COLO668 (cell line): ENCODE measurements around the gene PRSS38.

Experiments used
- DNase-seq: peaks from one replicate; lab custom pipeline; 2025; ENCODE audit not compliant: unreplicated experiment; lab: John Stamatoyannopoulos, UW

Gene PRSS38

GRCh38 chr1:227885135-227885647 lies 69.7 kb downstream of the PRSS38 start:
- no peak for DNase-seq

DNA sequence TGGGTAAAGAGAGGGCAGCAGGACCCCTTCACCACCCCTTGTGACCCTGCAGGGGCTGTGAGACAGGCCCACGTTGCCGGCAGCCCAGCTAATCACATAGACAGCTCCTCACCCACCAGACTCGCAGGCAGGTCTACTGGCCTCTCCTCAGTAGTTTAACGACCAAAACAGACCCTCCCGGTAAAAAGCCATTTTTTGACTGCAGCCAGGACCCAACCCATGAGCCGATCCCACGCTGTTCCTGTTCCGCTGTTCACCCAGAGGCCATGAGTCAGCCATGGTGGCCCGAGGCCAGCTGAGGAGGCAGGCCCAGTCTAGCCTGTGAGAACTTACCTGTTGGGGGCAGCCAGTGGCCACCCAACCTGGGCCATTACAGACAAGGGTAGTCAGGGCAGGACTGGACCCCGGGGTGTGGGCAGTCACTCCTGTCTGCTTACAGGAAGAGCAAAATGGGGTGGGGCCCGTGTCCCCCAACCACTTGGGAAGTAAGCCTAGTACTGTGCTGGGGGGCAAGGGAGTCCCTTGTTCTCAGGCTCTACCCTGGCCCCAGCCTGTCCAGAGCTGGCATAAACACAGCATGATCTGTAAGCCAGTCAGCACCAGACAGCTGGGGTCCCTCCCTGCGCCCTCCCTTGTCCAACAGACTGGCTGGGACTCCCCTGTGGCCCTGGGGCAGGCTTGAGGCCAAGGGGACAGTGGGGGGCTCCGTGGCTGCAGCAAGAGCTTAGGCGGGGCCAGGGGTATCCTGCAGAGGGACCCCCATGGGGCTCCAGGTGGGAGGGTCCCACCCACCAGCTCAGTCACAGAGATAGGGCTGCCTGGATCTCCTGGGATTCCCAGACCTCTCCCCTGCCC lies 70.4 kb downstream of the PRSS38 start:
- DNase-seq = no peak

DNA sequence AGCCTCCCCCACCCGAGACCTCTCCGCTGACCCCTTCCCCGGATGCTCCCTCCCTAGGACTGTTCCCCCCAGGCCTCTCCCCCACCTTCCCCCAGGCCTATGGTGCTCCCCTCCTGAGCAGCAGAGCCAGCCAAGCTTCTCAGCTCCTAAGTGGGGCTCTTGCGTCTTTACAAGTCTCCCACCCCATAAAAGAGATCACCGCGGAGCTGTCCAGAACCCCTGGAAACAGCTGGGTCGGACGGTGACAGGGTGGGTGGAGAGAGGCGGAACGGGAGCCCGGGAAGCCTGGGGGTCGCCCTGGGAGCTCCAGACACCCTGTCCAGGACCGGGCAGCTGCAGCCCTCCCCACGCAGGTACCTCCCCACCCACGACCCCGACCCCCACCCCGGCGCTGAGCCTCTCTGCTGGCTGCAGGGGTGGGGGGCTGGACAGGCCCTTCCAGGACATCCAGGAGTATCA lies 71.1 kb downstream of the PRSS38 start:
- no peak for DNase-seq

DNA sequence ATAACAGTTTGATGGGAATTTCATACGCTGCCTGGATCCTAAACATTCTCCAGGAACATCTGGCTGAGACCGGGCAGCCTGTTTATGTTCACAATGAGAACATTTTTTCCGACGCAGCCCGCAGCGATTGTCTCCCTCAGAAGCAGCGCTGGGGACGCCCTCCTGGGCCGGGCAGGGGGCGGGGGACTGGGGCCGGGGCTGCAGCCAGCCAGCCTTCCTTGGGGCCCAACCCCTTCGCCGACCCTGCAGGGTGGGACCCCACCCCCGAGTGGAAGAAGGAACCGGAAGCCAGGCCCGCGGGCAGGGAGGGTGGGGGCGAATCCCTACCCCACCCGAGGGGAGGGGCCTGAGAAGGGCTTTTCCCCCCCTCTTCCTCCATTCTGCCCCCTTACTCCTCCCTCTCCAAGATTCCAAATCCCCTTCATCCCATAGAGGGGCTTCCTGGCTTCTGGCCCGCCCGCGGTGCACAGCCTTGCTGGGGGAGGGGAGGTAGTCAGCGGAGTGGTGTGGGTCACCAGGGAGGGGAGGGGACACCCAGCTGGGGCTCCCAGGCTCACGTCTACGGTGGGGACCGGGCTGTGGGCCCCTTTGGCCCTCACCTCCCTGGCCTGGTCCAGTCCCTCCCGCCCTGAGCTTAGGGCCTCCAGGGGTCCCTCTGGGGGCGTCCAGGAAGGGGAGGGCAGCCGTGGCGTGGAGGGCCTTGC lies 71.7 kb downstream of the PRSS38 start:
- DNase-seq = peak; percentile 25

DNA sequence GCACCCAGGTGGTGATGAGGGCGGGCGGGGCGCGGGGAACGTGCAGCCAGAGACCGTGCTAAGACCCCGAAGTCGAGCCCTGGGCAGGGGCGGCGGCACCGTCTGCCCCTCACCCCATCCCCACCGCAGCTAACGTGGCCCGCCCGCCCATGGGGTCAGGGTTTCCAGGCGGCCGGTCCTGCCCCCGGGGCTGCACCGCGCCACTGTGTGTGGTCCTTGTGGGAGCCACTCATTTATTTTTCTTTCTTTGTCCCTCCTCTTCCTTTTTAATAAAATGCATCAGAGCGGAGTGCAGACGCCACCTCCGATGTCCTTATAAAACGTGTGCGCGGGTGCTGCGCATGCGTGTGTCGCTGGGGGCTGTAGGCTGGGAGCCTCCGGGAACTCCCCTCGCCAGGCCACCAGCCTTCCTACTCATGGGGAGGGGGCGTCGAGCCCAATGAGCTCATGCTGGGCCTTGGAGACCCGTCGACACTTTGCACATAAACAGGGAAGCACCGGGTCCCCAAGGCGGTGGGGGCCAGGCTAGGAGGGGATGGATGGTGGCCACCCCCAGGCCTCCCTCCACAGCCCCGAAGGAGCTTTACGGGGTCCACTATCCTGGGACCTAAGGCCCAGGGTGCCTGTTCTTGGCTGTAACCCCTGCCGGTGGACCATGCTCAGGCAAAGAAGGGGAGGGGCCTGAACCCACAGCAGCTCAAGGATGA lies 72.4 kb downstream of the PRSS38 start:
- DNase-seq = no peak

DNA sequence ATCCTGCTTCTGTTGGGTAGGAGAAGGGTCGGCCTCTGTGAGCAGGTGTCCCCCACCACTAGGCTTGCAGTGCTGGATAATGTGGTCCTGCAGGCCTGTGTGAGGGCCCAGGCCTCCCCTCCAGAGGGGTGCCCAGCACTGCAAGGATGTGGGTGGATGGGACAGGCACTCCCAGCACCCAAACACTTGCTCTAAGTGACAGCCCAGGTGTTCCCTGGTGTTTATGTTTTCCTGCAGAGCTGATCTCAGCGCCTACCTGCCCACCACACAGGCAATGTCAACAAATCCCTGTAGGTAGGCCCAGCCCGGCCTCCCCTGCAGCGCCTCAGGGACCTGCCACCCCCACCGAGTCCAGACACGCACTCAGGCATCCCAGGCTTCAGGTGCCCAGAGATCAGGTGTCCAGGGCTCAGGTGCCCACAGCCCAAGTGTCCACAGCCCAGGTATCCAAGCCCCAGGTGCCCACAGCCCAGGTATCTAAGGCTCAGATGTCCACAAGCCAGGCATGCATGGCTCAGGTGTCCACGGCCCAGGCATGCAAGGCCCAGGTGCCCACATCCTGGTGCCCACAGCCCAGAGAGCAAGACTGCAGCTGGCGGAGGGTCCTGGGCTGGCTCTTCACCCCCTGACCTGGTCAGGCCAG lies 73.0 kb downstream of the PRSS38 start:
- DNase-seq = peak; percentile 50

GRCh38 chr1:227889047-227889862 lies 73.8 kb downstream of the PRSS38 start:
- no peak for DNase-seq

- DNase-seq = no peak
Observed at GRCh38 chr1:227889863-227890405, 74.5 kb downstream of the PRSS38 start.

DNA sequence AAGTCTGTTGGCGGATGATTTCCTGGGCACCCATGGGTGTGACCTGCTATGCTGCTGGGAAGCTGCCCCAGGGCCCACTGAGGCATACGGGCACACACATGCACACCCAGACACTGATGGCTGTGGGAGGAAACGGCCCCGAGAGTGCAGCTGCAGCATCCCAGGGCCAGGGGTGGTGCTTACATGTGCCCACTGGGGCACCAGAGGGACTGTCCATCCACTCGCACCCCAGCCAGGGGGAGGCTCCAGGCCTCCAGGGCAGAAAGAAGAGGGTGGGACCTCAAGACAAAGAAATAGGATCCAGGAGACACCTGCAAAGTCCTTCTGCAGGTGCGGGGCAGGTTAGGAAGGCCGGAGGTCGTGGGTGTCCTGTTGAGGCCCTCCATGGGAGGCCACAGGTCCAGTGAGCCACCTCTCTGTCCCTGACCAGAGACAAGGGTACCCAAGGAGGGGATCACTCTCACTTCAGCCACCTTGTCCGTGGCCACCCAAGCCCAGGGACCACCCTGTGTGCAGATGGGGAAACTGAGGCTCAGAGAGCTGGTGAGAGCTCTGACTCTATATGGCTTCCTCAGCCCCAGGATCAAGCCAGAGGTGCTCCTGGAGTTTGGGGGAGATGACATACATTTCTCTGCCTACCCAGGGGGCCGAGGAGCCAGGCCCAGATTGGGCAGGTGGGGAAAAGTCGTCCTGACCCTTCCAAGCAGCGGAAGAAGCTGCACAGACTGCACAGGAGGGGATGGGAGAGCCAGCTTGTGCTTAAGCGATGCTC lies 75.2 kb downstream of the PRSS38 start:
- DNase-seq = no peak

- peak; percentile 49 for DNase-seq
Observed at GRCh38 chr1:227891223-227891954, 75.9 kb downstream of the PRSS38 start.

GRCh38 chr1:227891955-227892488 lies 76.5 kb downstream of the PRSS38 start:
- no peak for DNase-seq

GRCh38 chr1:227892489-227893299 lies 77.2 kb downstream of the PRSS38 start:
- DNase-seq = no peak

DNA sequence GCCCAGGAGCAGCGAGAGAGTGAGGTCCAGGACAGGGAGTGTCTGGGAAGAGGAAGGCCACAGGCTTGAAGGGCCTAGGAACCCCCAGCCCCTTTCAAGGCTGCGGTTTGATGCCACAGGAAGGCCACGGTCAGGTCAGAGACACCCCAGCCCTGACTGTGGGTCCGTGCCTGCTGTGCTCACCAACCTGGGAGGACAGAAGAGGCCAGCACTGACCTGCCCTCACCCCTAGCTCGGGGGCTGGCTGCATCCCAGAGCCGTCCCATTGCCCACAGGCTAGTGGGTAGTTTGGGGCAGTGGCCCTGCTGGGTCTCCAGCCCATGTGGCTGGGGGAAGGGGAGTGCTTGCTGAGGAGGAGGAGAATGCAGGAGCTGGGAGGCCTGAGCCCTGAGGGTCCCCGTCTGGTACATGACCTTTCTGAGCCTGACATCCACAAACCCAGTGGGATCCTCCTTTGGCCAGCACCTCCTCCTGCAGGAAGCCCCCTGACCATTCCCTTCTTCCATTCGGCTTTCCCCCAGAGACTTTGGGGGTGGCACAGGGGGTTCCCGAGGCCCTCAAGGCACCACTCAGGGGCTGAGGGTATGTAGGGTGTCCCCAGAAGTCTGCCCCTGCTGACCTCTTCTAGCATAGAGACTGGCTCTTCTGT lies 77.9 kb downstream of the PRSS38 start:
- DNase-seq = no peak

DNA sequence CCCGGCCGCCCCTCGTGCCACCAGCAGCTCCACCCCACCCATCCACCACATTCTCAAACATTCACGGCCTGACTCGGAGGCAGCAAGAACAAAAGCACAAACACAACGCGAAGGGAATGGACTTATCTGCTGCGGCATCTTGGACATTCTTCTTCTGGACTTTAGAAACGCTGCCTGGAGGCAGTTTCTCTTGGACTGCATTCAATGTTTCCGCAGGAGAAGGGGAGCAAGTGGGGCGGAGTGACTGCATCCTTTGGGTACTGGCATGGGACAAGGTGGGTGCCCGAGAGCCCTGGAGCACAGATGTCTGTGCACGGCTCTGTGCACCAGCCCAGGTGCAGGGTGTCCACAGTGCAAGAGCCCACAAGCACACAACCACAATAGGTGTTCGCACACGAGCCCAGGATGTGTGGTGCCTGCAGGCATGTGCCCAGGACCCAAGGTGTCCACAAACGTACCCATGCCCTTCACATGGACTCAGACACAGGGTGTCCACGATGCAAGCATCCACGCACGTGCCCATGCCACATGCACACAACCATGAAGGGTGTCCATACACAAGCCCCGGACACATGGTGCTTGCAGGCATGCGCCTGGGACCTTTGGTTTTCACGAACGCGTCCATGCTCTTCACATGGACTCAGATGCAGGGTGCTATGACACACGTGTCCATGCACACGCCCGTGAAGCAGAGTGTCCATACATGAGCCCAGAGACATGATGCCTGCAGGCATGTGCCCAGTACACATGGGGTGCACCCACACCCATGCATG lies 78.7 kb downstream of the PRSS38 start:
- no peak for DNase-seq

- DNase-seq = no peak
Observed at GRCh38 chr1:227894831-227895451, 79.5 kb downstream of the PRSS38 start.
